HepG2 (cell line): ENCODE data around the gene SV2A. TPM values are rescaled to one million over a fixed set of nuclear protein-coding genes. Genes with fewer than 3 reads are reported as not detected.

Experiments
- ARID4A ChIP-seq: sonication (generic); formaldehyde crosslinking; IDR thresholded peaks from 2 replicates; pipeline ENCODE4 v1.5.0; 2020; ENCODE audit warnings: mild to moderate bottlenecking, missing genetic modification reagents, borderline replicate concordance
- CCAR2 ChIP-seq: fragments of 200-400 bp; formaldehyde crosslinking; optimal IDR thresholded peaks from 2 replicates; pipeline ENCODE3; 2018; ENCODE audit warnings: low read depth, mild to moderate bottlenecking, low read length, moderate library complexity
- HBP1 ChIP-seq: IDR thresholded peaks from 2 replicates; pipeline ENCODE4 v1.6.1; 2016; ENCODE audit warnings: low read depth, control low read depth
- LCORL ChIP-seq, 2 experiments: fragments of 450-650 bp in 1 of 2; sonication (generic) in 1 of 2; formaldehyde crosslinking in 1 of 2; IDR thresholded peaks; 2 replicates each; pipeline versions ENCODE4 v1.5.0 to v1.6.1; 2017 to 2020; ENCODE audit warnings: antibody characterized with exemption in 1 of 2, missing genetic modification reagents in 1 of 2
- MEF2D ChIP-seq: sonication (generic); formaldehyde crosslinking; IDR thresholded peaks from 2 replicates; pipeline ENCODE4 v1.5.1; 2020; ENCODE audit warnings: mild to moderate bottlenecking, missing genetic modification reagents
- NFYB ChIP-seq: sonication (generic); formaldehyde crosslinking; IDR thresholded peaks from 2 replicates; pipeline ENCODE4 v1.4.0; 2020; ENCODE audit warnings: missing genetic modification reagents
- NONO ChIP-seq, 2 experiments: fragments of 450-650 bp in 1 of 2; sonication (generic) in 1 of 2; formaldehyde crosslinking in 1 of 2; IDR thresholded peaks in 1 of 2; conservative IDR thresholded peaks in 1 of 2; 2 replicates each; pipeline versions ENCODE4 v1.6.1 to v1.8.0; 2017 to 2022; ENCODE audit warnings: mild to moderate bottlenecking in 1 of 2, missing genetic modification reagents in 1 of 2, moderate library complexity in 1 of 2
- NRL ChIP-seq: sonication (generic); formaldehyde crosslinking; IDR thresholded peaks from 2 replicates; pipeline ENCODE4 v1.5.0; 2020; ENCODE audit warnings: missing genetic modification reagents, mild to moderate bottlenecking, moderate library complexity, borderline replicate concordance
- PATZ1 ChIP-seq: sonication (generic); formaldehyde crosslinking; IDR thresholded peaks from 2 replicates; pipeline ENCODE4 v1.4.0; 2020; ENCODE audit warnings: missing genetic modification reagents
- SIX1 ChIP-seq: sonication (generic); formaldehyde crosslinking; IDR thresholded peaks from 2 replicates; pipeline ENCODE4 v1.4.0; 2020; ENCODE audit warnings: missing genetic modification reagents, borderline replicate concordance
- ZNF326 ChIP-seq: sonication (generic); formaldehyde crosslinking; IDR thresholded peaks from 2 replicates; pipeline ENCODE4 v1.4.0; 2020; ENCODE audit warnings: missing genetic modification reagents, borderline replicate concordance
- ZNF367 ChIP-seq: sonication (generic); formaldehyde crosslinking; IDR thresholded peaks from 2 replicates; pipeline ENCODE4 v1.4.0; 2020; ENCODE audit warnings: missing genetic modification reagents, borderline replicate concordance
- polyA plus RNA-seq, 8 experiments: library from polyadenylated mRNA; depleted of rRNA in 3 of 8; stranded (reverse) in 7 of 8; unstranded in 1 of 8; fragments of >200 nt; fragmentation: Illumina TruSeq in 4 of 8; extraction: Trizol in 4 of 8; gene quantifications; 2 replicates each; pipeline versions ENCODE4 v1.2.1 to v1.2.3, GENCODE V29; 2011 to 2016; ENCODE audit warnings: low read depth in 4 of 8, missing spikeins in 1 of 8, mixed read lengths in 1 of 8; ENCODE audit not compliant: insufficient read depth in 1 of 8
- total RNA-seq, 5 experiments: library from RNA; depleted of rRNA; stranded (reverse); fragments of >200 nt; fragmentation: Illumina TruSeq; extraction: Trizol; gene quantifications; 2 replicates each; pipeline ENCODE4 v1.2.3, GENCODE V29; 2016; ENCODE audit warnings: low read depth in 1 of 5

Gene SV2A
- total and polyA plus RNA-seq, 2 of the 13 experiments (the other 11 are each of a cell fraction or from before 2014, with no cell fraction given), result 0.84 to 1.9 TPM

GRCh38 chr1:149886396-149887195 lies 31.0 kb downstream of the SV2A start (continued):
- TF ChIP-seq HBP1 (CRISPR knock-in tag) (peak; percentile 22; the same call in 1 of the 2 replicates), CCAR2 (no peak), NFYB (CRISPR knock-in tag) (peak; percentile 92), ZNF326 (CRISPR knock-in tag) (no peak), SIX1 (CRISPR knock-in tag) (0 out of 2 replicates have a peak, but pooled peaks have one; percentile 5), NRL (no peak), ARID4A (peak; percentile 62; the same call in 1 of the 2 replicates), MEF2D (peak; percentile 17; the same call in 1 of the 2 replicates), ZNF367 (CRISPR knock-in tag) (0 out of 2 replicates have a peak, but pooled peaks have one; percentile 52), PATZ1 (CRISPR knock-in tag) (peak; percentile 70), NONO (IDR thresholded peaks at IDR 0.05) (no peak), NONO (CRISPR knock-in tag; conservative IDR thresholded peaks at IDR 0.05) (peak; percentile 60; the same call in 1 of the 2 replicates), LCORL (IDR thresholded peaks at IDR 0.05) (no peak), LCORL (CRISPR knock-in tag; IDR thresholded peaks at IDR 0.05) (no peak)
